ENCODE measurements around the gene RTP4.
A peak's percentile ranks its signal among the peaks of the same experiment; 100 is the strongest.

The RTP4 gene, protein sequence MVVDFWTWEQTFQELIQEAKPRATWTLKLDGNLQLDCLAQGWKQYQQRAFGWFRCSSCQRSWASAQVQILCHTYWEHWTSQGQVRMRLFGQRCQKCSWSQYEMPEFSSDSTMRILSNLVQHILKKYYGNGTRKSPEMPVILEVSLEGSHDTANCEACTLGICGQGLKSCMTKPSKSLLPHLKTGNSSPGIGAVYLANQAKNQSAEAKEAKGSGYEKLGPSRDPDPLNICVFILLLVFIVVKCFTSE

DNA sequence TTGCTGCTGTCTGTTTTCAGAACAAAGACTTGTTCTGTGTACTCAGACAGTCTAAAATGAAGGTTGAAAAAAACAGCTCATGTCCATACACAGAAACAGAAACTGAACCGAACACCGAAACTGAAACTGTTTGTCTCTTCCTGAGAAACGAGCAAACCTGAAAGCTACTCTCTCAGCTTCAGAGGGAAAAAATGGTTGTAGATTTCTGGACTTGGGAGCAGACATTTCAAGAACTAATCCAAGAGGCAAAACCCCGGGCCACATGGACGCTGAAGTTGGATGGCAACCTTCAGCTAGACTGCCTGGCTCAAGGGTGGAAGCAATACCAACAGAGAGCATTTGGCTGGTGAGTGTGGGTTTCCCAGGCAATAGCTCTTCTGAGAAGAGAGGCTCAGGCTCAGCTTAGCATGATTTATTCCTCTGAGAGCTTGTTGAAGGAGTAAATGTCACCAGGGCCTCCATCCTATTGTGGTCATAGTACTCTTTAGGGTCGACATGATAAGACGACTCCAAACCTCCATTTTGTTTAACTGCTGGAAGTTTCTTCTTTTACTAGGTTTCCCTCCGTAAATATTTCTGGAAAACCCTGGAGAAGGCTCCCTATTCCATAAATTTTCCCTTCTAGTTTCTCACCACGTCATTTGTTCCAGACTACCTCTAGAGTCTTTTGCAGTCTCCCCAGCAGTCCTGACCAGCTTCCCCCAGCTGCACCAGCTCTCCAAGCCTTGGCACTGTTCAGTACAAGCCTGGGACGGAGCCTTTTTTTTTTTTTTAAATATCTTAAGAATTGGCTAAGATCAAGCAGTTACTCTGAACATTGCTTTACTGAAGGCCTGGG lies at the start of gene RTP4:
Gene RTP4 (plus strand): TSS at position 135 of the 838 bp plus-strand sequence. CDS start 57 bp downstream, at position 192.
- no peak for DNase-seq (ENCODE audit: low read depth, low spot score)

GRCh38 chr3:187318819-187319616 lies 49.2 kb upstream of the RTP4 start:
- DNase-seq (ENCODE audit: low read depth, low spot score): peak; percentile 30

- peak; percentile 20 for DNase-seq (ENCODE audit: low read depth, low spot score)
Measured at GRCh38 chr3:187319699-187320302, 48.4 kb upstream of the RTP4 start.

DNA sequence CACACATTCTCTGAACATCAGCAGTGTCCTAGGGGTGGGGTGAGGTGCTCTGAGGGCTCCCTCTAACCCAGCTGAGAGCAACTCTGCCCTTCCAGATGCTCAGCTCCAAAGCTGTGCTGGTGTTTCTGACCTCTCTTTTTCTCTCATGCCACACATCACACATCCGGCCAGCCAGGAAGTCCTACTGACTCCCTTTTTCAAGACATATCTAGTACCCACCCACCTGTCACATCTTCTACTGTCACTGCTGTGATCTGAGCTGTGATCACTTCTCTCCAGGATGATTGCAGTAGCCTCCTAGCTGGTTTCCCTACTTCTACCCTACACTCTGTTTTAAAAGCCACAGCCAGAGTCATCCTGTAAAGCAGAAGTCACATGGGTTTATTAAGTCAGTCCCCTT lies 46.4 kb upstream of the RTP4 start:
- DNase-seq (ENCODE audit: low read depth, low spot score): no peak

GRCh38 chr3:187322291-187322690 lies 45.9 kb upstream of the RTP4 start:
- DNase-seq (ENCODE audit: low read depth, low spot score): no peak

GRCh38 chr3:187323091-187323490 lies 45.1 kb upstream of the RTP4 start:
- DNase-seq (ENCODE audit: low read depth, low spot score): no peak

- DNase-seq (ENCODE audit: low read depth, low spot score): no peak
Measured at GRCh38 chr3:187325632-187326031, 42.6 kb upstream of the RTP4 start.

- DNase-seq (ENCODE audit: low read depth, low spot score): no peak
Measured at GRCh38 chr3:187327845-187328244, 40.3 kb upstream of the RTP4 start.

- DNase-seq (ENCODE audit: low read depth, low spot score): no peak
Measured at GRCh38 chr3:187328691-187329090, 39.5 kb upstream of the RTP4 start.

- no peak for DNase-seq (ENCODE audit: low read depth, low spot score)
Measured at GRCh38 chr3:187334904-187335303, 33.3 kb upstream of the RTP4 start.

- DNase-seq (ENCODE audit: low read depth, low spot score): no peak
Measured at GRCh38 chr3:187336322-187336721, 31.9 kb upstream of the RTP4 start.

- no peak for DNase-seq (ENCODE audit: low read depth, low spot score)
Measured at GRCh38 chr3:187340578-187340977, 27.6 kb upstream of the RTP4 start.

GRCh38 chr3:187342255-187342654 lies 25.9 kb upstream of the RTP4 start:
- no peak for DNase-seq (ENCODE audit: low read depth, low spot score)

GRCh38 chr3:187343670-187344069 lies 24.5 kb upstream of the RTP4 start:
- DNase-seq (ENCODE audit: low read depth, low spot score): no peak

DNA sequence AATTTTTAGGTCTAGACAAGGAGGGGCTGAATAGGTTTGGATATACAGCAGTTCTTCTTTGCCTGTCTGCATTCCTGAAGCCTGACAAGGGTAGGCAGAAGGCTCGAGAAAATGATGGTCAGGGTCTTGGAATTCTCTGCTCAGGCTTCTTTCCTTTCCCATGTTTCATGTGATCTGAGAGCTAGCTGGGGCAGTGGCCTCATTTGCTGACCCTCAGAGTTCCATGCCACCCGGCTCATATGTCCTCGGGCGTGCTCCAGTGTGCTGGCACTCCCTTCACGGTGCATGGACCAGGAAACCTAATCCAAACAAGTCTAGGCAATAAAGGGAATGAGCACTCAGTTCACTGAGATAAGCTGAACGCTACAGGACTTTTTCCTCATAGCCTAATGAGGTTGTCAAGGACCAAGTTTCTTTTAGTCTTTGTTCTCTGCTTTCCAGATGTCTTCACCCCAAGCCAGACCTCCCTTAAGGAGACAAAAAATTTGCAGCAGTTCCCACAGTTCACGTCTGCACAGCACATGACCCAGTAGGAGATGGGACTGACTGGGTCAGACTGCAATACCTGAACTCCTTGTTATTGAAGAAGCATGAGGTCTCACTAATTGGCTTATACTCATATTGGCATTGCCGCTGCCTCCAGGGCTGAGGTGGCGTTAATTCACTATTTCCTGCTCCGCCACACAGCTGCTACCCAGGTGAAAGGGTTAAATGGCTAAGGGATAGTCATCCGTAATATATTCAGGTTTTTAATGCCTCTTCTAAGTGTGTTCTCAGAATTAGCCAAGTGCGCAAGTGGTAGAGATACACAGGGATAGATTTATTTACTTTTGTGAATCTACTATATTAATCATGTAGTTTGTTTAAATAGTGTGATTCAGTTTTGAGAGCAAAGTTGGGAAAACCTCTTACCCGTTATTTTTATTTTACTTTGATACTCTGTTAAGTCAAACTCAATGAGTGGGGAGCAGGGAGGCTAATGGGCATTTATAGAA lies 15.3 kb upstream of the RTP4 start:
- no peak for DNase-seq (ENCODE audit: low read depth, low spot score)

- DNase-seq (ENCODE audit: low read depth, low spot score): no peak
Measured at GRCh38 chr3:187358068-187358467, 10.1 kb upstream of the RTP4 start.

DNA sequence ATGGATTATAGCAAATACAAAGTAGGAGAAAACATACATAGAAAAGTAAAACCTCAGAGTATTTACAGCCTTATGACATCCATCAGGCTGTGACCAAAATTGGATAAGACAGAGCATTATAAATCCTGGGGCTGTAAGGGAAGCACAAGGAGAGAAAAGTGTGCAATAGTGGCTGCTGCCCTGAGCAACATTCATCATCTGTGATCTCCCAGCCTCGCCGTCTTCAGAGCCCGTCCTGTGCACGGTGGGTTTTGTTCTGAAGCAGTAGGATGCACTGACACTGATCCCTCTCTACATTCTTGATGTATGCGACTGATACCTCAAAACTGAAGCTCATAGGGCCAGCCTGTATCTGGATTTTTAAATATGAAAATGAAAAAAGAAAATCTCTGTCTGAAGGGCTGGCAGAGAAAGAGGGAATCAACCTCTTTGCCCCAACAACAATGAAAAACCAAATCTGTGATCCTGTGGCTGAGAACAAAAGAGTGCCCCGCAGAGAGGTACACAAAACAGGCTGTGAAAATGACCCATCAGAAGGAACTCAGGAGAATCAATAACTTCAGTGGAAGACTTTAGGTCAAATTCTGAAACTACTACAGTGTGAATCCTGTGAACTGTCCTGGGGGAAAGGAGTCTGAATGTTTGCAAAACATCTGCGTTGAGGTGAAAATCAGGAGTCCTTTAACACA lies 8.2 kb upstream of the RTP4 start:
- no peak for DNase-seq (ENCODE audit: low read depth, low spot score)

- DNase-seq (ENCODE audit: low read depth, low spot score): no peak
Measured at GRCh38 chr3:187360596-187360995, 7.6 kb upstream of the RTP4 start.

GRCh38 chr3:187361835-187362234 lies 6.3 kb upstream of the RTP4 start:
- no peak for DNase-seq (ENCODE audit: low read depth, low spot score)

DNA sequence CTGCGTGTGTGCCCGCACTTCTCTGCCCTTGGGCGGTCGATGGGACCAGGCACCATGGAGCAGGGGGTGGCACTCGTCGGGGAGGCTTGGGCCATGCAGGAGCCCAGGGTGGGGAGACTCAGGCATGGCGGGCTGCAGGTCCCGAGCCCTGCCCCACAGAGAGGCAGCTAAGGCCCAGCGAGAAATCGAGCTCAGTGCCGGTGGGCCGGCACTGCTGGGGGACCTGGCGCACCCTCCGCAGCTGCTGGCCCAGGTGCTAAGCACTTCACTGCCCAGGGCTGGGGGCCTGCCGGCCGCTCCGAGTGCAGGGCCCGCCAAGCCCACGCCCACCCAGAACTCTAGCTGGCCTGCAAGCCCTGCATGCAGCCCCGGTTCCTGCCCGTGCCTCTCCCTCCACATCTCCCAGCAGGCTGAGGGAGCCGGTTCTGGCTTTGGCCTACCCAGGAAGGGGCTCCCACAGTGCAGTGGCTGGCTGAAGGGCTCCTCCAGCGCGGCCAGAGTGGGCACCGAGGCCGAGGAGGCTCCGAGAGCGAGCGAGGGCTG lies 553 bp upstream of the RTP4 start:
- DNase-seq (ENCODE audit: low read depth, low spot score): no peak
